Neural progenitor cell (in vitro differentiated cells): ENCODE results near the gene TTLL9. TPM values are rescaled to one million over a fixed set of nuclear protein-coding genes. Genes with fewer than 3 reads are reported as not detected.

Experiments used
- DNase-seq: peaks from one replicate; pipeline ENCODE4 v3.0.0-alpha.2; 2016; ENCODE audit warnings: low spot score
- H2AFZ ChIP-seq: fragments of 200-600 bp; sonication (generic); replicated peaks from 2 replicates; pipeline ENCODE4 v1.6.1; 2016; ENCODE audit warnings: antibody characterized with exemption
- H3F3A ChIP-seq: fragments of 200-600 bp; sonication (generic); 2 replicates; pipeline ENCODE4 v1.6.1; 2016; ENCODE audit warnings: antibody characterized with exemption, low read depth
- H3K27ac ChIP-seq: fragments of 200-600 bp; sonication (generic); 2 replicates; pipeline ENCODE4 v1.5.1; 2016; ENCODE audit warnings: mild to moderate bottlenecking
- H3K27me3 ChIP-seq: fragments of 200-600 bp; sonication (generic); 2 replicates; pipeline ENCODE4 v1.6.1; 2016; ENCODE audit warnings: mild to moderate bottlenecking, moderate library complexity
- H3K36me3 ChIP-seq: fragments of 200-600 bp; sonication (generic); 2 replicates; pipeline ENCODE4 v1.5.1; 2016
- H3K4me1 ChIP-seq: fragments of 200-600 bp; sonication (generic); 2 replicates; pipeline ENCODE4 v1.6.1; 2016; ENCODE audit warnings: mixed run types
- H3K4me2 ChIP-seq: fragments of 200-600 bp; sonication (generic); 2 replicates; pipeline ENCODE4 v1.6.1; 2016
- H3K4me3 ChIP-seq: fragments of 200-600 bp; sonication (generic); 2 replicates; pipeline ENCODE4 v1.5.1; 2016
- H3K79me2 ChIP-seq: fragments of 200-600 bp; sonication (generic); 2 replicates; pipeline ENCODE4 v1.6.1; 2016; ENCODE audit warnings: low read depth
- H3K9ac ChIP-seq: fragments of 200-600 bp; sonication (generic); 2 replicates; pipeline ENCODE4 v1.6.1; 2016
- H3K9me3 ChIP-seq: fragments of 200-600 bp; sonication (generic); 2 replicates; pipeline ENCODE4 v1.5.1; 2016; ENCODE audit warnings: low read depth
- H4K20me1 ChIP-seq: fragments of 200-600 bp; sonication (generic); 2 replicates; pipeline ENCODE4 v1.6.1; 2016; ENCODE audit warnings: low read depth
- H3K27ac Mint-ChIP-seq: 3 replicates; pipeline ENCODE4 v1.8.0; 2021; ENCODE audit warnings: mixed read lengths
- H3K27me3 Mint-ChIP-seq: 2 replicates; pipeline ENCODE4 v1.8.0; 2022; ENCODE audit warnings: low read depth, mild to moderate bottlenecking, inconsistent platforms, moderate library complexity, mixed read lengths; ENCODE audit not compliant: insufficient read depth
- H3K36me3 Mint-ChIP-seq: 3 replicates; pipeline ENCODE4 v1.8.0; 2021; ENCODE audit warnings: mixed read lengths
- H3K4me1 Mint-ChIP-seq: 3 replicates; pipeline ENCODE4 v1.8.0; 2021; ENCODE audit warnings: mixed read lengths
- H3K4me3 Mint-ChIP-seq: 3 replicates; pipeline ENCODE4 v1.8.0; 2021; ENCODE audit warnings: mild to moderate bottlenecking, moderate library complexity, mixed read lengths
- H3K9me3 Mint-ChIP-seq: 3 replicates; pipeline ENCODE4 v1.8.0; 2020; ENCODE audit warnings: mixed read lengths
- CTCF ChIP-seq: fragments of 200-600 bp; sonication (generic); IDR thresholded peaks from 2 replicates; pipeline ENCODE4 v1.5.1; 2017; ENCODE audit warnings: antibody characterized with exemption, mild to moderate bottlenecking
- EZH2 ChIP-seq: fragments of 200-600 bp; sonication (generic); IDR thresholded peaks from 2 replicates; pipeline ENCODE4 v1.6.1; 2017; ENCODE audit warnings: antibody characterized with exemption, mild to moderate bottlenecking, moderate library complexity
- EZH2phosphoT487 ChIP-seq: fragments of 200-600 bp; sonication (generic); IDR thresholded peaks from 2 replicates; pipeline ENCODE4 v1.6.1; 2017; ENCODE audit warnings: antibody characterized with exemption
- total RNA-seq: library from RNA; depleted of rRNA; stranded (reverse); fragments of >200 nt; gene quantifications from 2 replicates; pipeline ENCODE4 v1.2.3, GENCODE V29; 2015; ENCODE audit warnings: low replicate concordance

The TTLL9 gene
- total RNA-seq, 1 donor from 2014 or later: not detected

DNA sequence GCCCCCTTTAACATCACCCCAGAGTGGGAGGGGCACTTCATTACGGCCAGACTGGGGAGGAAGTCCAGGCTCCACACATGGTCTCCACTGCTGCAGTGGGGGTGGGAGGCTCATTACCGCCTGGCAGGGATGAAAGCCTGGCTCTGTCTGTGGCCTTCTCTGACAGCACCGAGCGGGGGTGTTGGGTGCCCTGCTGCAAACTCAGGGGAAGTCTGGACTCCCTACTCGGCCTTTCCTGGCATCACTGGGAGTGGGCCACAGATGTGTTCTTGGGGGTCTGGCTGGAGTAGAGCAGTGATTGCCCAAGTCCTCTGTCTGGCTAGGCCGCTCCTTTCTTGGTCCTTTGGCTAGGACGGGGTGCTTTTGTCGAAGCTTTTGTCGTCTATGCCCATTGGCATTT lies 27.1 kb downstream of the TTLL9 start:
- Histone ChIP-seq H3K79me2 (no peaks in the 10 kb centered on the region), H3K4me1 (no peaks in the 10 kb centered on the region), H3K9me3 (no peaks in the 10 kb centered on the region), H3K36me3 (no peaks in the 10 kb centered on the region), H3K4me3 (no peak overlapping the region), H3K9ac (no peak overlapping the region), H3K27ac (no peak overlapping the region), H4K20me1 (no peaks in the 10 kb centered on the region), H3K27me3 (no peaks in the 10 kb centered on the region), H3F3A (no peaks in the 10 kb centered on the region), H3K4me2 (no peak overlapping the region), H2AFZ (no peak overlapping the region)
- TF ChIP-seq EZH2phosphoT487 (no peak), CTCF (no peak), EZH2 (no peak)
- no peaks in the 10 kb centered on the region for H3K36me3 Mint-ChIP-seq
- H3K27me3 Mint-ChIP-seq: no peaks in the 10 kb centered on the region
- no peaks in the 10 kb centered on the region for H3K9me3 Mint-ChIP-seq
- DNase-seq: no peak
- no peak overlapping the region for H3K4me3 Mint-ChIP-seq
- H3K27ac Mint-ChIP-seq: peak overlapping the region; percentile 59
- no peaks in the 10 kb centered on the region for H3K4me1 Mint-ChIP-seq

- no peaks in the 10 kb centered on the region for H3K9me3 ChIP-seq
- H3K36me3 ChIP-seq: no peaks in the 10 kb centered on the region
- no peaks in the 10 kb centered on the region for H3F3A ChIP-seq
- H4K20me1 ChIP-seq: no peaks in the 10 kb centered on the region
- no peak for TF ChIP-seq CTCF
- no peak for TF ChIP-seq EZH2
- no peak for TF ChIP-seq EZH2phosphoT487
- H3K27me3 ChIP-seq: no peaks in the 10 kb centered on the region
- no peak overlapping the region for H3K4me3 Mint-ChIP-seq
- H3K27ac ChIP-seq: no peak overlapping the region
- H3K4me1 ChIP-seq: no peaks in the 10 kb centered on the region
- no peaks in the 10 kb centered on the region for H3K4me1 Mint-ChIP-seq
- H3K4me2 ChIP-seq: no peak overlapping the region
- no peak for DNase-seq
- no peaks in the 10 kb centered on the region for H3K79me2 ChIP-seq
- no peak overlapping the region for H2AFZ ChIP-seq
- H3K27me3 Mint-ChIP-seq: peaks cover 2% of the 10 kb centered on the region
- H3K27ac Mint-ChIP-seq: no peak overlapping the region
- no peak overlapping the region for H3K9ac ChIP-seq
- no peaks in the 10 kb centered on the region for H3K9me3 Mint-ChIP-seq
- no peak overlapping the region for H3K4me3 ChIP-seq
- H3K36me3 Mint-ChIP-seq: no peaks in the 10 kb centered on the region
Measured at GRCh38 chr20:31901615-31902014, 31.2 kb downstream of the TTLL9 start.

GRCh38 chr20:31903627-31904386 lies 33.4 kb downstream of the TTLL9 start:
- Histone ChIP-seq H3K27ac (no peak overlapping the region), H3K4me2 (no peak overlapping the region), H3F3A (no peaks in the 10 kb centered on the region), H3K9ac (no peak overlapping the region), H3K79me2 (no peaks in the 10 kb centered on the region), H3K9me3 (no peaks in the 10 kb centered on the region), H3K4me1 (no peaks in the 10 kb centered on the region), H3K27me3 (no peaks in the 10 kb centered on the region), H2AFZ (no peak overlapping the region), H3K4me3 (no peak overlapping the region), H3K36me3 (no peaks in the 10 kb centered on the region), H4K20me1 (no peaks in the 10 kb centered on the region)
- H3K9me3 Mint-ChIP-seq: no peaks in the 10 kb centered on the region
- no peaks in the 10 kb centered on the region for H3K4me1 Mint-ChIP-seq
- no peak for DNase-seq
- no peaks in the 10 kb centered on the region for H3K36me3 Mint-ChIP-seq
- no peak for TF ChIP-seq EZH2phosphoT487
- TF ChIP-seq CTCF: no peak
- TF ChIP-seq EZH2: no peak
- peaks cover 3% of the 10 kb centered on the region for H3K27me3 Mint-ChIP-seq
- no peak overlapping the region for H3K4me3 Mint-ChIP-seq
- H3K27ac Mint-ChIP-seq: no peak overlapping the region
